RPMI7951 (cell line): ENCODE measurements around the gene PKDCC. TPM values are rescaled to one million over a fixed set of nuclear protein-coding genes. Genes with fewer than 3 reads are reported as not detected.

Source experiments
- DNase-seq: peaks from one replicate; pipeline ENCODE4 v3.0.0-alpha.2; 2012; ENCODE audit warnings: low read depth
- total RNA-seq: library from RNA; depleted of rRNA; stranded (reverse); fragments of >200 nt; shearing (Covaris generic); gene quantifications from 2 replicates; pipeline ENCODE4 v1.2.3, GENCODE V29; 2014; rRNA removed

The PKDCC gene
- total RNA-seq, 1 experiment from 2014 or later, result 1.8 TPM

- no peak for DNase-seq
Measured at GRCh38 chr2:42107249-42108042, 59.6 kb downstream of the PKDCC start.

Other genes with a start within 250 kb of the PKDCC start
- 30.8 and 37.1 TPM in 2 replicates for gene EML4, start 121.3 kb downstream of the PKDCC start, total RNA-seq